ENCODE measurements around the gene TLN1. TPM values are rescaled to one million over a fixed set of nuclear protein-coding genes. Genes with fewer than 3 reads are reported as not detected.

Gene TLN1
- total and polyA plus RNA-seq, 10 of the 15 experiments (the other 5 are each of a cell fraction or from before 2014, with no cell fraction given) = 11.6 to 305 (median 71.9) TPM

- in situ Hi-C loops (cut with MboI) (no loop called here), intact Hi-C loops (cut with micrococcal nuclease; ENCODE audit: unreplicated experiment) (no loop called here)
- no peak overlapping the region for H3K27ac ChIP-seq (ENCODE audit: control insufficient read depth, insufficient read depth)
- WGBS (ENCODE audit: insufficient coverage, insufficient replicate concordance, low lambda C conversion rate, missing lambda C conversion rate) = 5% methylated on average over 21 of the region's 21 CpGs
- no peaks in the 10 kb centered on the region; the same call in 1 of the 2 replicates for H3K79me2 ChIP-seq (ENCODE audit: control insufficient read depth, insufficient read depth, low read length)
- no peaks in the 10 kb centered on the region for H3K9me3 ChIP-seq (replicated peaks; ENCODE audit: control insufficient read depth, insufficient read depth, low read length)
- CTCF ChIA-PET = interaction anchor here (0.9 to 15.2 kb wide), 6 partner anchors 29 to 86 kb away, joined by 3 to 227 read pairs (median 5); partner anchors contain the start of genes ARHGEF39, CCDC107 and RMRP
- H2AFZ ChIP-seq (ENCODE audit: control insufficient read depth, low read depth, low read length) = peak overlapping the region; percentile 79
- ATAC-seq (peak; percentile 54; the same call in 2 of the 3 replicates), FAIRE-seq (no peak), DNase-seq (ENCODE audit: low read depth, low spot score) (no peak)
- H3K9ac ChIP-seq (ENCODE audit: control insufficient read depth, insufficient read depth, low read length) = peak overlapping the region; percentile 53
- H3K27me3 ChIP-seq (replicated peaks in 1 of 2; ENCODE audit: control insufficient read depth in 2 of 2, insufficient read depth in 2 of 2, low read length in 1 of 2) = no peaks in the 10 kb centered on the region; a peak in 1 of 4 replicates
- H3K4me3 ChIP-seq = peak overlapping the region; percentile 87; the same call in 1 of the 2 replicates
- H3K4me1 ChIP-seq (ENCODE audit: control insufficient read depth, insufficient read depth, low read length) = peaks cover 3% of the 10 kb centered on the region; the same call in 1 of the 2 replicates
- peak overlapping the region; percentile 90 for H3K4me2 ChIP-seq (ENCODE audit: control insufficient read depth, insufficient read depth)
- TF ChIP-seq STAT3 (IDR thresholded peaks at IDR 0.05; ENCODE audit: low read depth, low read length) (no peak), FOS (IDR thresholded peaks at IDR 0.05; ENCODE audit: borderline replicate concordance, extremely low read depth, insufficient read length) (no peak), PRDM15 (CRISPR knock-in tag; IDR thresholded peaks at IDR 0.05) (no peak)
- POLR2A ChIA-PET = interaction anchor here (0.7 to 2.7 kb wide), 6 partner anchors 19 to 74 kb away, joined by 3 to 13 read pairs (median 4); no protein-coding TSS in a partner anchor
- no TSS peak for BruUV-seq (replicated peaks)
- RAD21 ChIA-PET (ENCODE audit: unreplicated experiment) = interaction anchor here (0.6 to 2.0 kb wide), 3 partner anchors 26 to 43 kb away, joined by 3 to 7 read pairs (median 5); partner anchors contain the start of gene CCDC107
- SMC1A ChIA-PET (ENCODE audit: uncharacterized antibody, unreplicated experiment) = interaction anchor here (1.4 kb wide), 1 partner anchor 38 kb away, joined by 4 read pairs; no protein-coding TSS in a partner anchor
- no peaks in the 10 kb centered on the region for H3K36me3 ChIP-seq (ENCODE audit: control insufficient read depth in 2 of 2, insufficient read depth in 2 of 2, low read length in 1 of 2)
- no peaks in the 10 kb centered on the region for H4K20me1 ChIP-seq (ENCODE audit: control insufficient read depth, insufficient read depth)
These were observed 41.7 kb downstream of the TLN1 start for GRCh38 chr9:35690294-35690613.
